Stimulated activated CD8-positive, alpha-beta memory T cell treated with anti-CD3 and anti-CD28 coated beads, Interleukin-15, amount 100 ng/mL, for 24 hours (primary cell): ENCODE results near the gene TRNP1.
"Not testable (repeated sequence)": the region's sequence is repeated elsewhere in the genome, so short reads cannot be mapped to it uniquely, and the experiment has no call there.

ENCODE experiments used
- DNase-seq: peaks from one replicate; pipeline ENCODE4 v3.0.0-alpha.2; 2020; ENCODE audit warnings: low read depth

Gene TRNP1, protein sequence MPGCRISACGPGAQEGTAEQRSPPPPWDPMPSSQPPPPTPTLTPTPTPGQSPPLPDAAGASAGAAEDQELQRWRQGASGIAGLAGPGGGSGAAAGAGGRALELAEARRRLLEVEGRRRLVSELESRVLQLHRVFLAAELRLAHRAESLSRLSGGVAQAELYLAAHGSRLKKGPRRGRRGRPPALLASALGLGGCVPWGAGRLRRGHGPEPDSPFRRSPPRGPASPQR

DNA sequence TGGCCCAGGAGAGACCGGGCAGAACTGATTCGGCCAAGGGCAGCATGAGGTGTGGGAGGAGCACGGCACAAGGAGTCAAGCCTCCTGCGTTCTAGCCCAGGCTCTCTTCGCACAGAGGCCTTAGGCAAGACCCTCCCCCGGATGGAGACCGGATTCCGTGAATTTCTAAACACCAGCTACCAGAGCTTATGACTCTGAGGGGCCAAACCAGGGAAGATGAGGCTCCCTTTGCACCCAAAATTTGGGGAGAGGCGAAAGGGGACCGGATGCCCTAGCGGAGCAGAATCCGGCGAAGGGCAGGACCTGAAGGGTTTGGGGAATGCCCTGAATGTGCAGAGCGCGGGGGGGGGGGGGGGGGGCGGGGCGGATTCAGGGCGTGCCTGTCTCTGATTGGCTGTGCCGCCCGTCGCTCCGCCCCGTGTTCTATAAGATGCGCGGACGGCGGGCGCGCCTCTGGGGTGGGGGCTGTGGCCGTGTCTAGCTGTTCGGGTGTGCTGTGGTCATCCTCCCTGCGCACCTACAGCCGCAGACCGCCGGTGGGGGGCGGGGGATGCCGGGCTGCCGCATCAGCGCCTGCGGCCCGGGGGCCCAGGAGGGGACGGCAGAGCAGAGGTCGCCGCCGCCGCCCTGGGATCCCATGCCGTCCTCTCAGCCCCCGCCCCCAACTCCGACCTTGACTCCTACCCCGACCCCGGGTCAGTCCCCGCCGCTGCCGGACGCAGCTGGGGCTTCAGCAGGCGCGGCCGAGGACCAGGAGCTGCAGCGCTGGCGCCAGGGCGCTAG, at the start of gene TRNP1:
TSS of gene TRNP1 (plus strand) at position 456 of the 783 bp plus-strand sequence. CDS start at position 551, 95 bp downstream.
- peak; percentile 42 for DNase-seq

DNA sequence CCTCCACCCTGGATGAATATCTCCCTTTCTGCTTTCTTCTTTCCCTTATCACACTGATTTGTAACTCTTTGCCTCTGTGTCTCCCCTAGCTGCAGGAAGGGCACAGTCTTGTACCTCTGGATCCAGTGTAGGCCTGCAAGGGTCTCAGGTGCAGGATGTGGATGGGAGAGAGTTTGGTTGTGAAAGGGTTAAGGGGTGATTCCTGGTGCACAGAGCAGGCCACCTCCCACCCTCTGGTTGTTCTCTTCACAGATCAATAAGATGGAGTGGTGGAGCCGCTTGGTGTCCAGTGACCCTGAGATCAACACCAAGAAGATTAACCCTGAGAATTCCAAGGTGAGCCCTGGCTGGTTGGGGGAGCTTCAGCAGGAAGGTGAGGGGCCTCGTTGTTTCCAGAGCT, 48.4 kb upstream of the TRNP1 start:
- no peak for DNase-seq

DNA sequence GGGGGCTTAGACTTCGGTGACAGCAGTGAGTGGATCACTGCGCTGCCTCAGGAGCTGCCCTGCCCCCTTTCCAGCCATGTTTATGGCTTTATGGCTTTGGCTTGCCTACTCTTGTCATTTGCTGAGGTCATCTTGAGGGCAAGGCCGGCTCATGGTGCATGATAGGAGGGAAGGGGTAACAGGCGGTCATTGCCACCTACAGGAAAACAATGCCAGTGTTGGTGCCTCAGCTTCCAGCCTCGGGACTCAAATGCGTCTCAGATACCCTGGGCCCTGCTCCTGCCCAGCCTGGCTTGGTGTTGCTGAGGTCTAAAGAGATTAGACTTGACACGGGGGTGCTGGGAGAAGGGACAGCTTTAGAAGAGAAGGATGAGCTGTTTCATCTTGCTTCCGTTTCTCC, 47.8 kb upstream of the TRNP1 start:
- DNase-seq = no peak

DNA sequence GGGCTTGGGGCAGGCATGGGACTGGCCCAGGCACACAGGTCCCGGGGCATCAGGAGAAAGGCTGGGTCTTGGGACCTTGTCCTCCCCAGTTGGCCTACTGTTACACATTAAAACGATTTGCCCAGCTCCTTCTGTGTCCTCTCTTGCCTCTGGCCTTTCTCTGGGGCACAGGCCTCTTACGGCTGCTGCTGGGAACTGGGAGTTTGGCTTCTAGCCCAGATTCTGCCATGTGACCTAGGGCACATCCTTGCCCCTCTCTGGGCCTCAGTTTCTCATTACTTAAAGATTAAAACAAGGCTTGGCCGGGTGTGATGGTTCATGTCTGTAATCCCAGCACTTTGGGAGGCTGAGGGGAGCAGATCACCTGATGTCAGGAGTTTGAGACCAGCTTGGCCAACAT, 47.2 kb upstream of the TRNP1 start:
- DNase-seq = no peak

DNA sequence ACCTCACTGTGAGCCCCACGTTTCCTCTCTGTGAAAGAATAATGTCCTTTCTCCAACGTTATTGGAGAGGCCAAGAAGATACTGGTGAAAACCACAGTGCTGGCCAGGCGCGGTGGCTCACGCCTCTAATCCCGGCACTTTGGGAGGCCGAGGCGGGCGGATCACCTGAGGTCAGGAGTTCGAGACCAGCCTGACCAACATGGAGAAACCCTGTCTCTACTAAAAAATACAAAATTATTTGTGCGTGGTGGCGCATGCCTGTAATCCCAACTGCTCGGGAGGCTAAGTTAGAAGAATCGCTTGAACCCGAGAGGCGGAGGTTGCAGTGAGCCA, 44.8 kb upstream of the TRNP1 start:
- DNase-seq = not testable (repeated sequence)

DNA sequence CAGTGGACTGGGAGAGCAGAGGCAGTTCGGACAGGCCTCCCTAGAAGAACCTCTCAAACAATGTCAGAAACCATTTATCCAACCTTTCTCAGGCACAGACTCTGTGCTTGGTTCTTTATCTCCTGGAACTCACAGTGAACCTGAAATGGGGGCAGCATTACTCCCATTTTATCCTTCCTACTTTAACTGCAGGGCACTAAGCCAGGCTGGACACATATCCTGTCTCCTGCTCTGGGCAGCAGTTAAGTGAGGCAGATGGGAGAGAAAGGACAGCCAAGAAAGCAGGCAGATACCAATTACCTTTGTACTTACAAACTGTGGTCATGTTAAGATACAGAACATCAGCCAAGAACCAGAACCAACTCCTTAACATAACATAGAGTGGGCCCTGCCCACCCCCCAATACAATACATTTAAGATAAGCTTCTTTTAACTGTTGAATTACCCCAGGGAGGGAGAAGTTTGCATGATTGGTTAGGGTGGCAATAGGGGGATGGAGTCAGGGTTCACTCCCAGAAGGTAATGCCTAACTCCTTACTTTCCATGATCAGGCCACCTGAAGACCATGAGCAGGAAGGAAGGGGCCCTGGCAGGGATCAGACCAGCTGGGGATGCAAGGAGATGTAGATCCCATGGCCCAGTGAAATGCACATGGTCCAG, 44.1 kb upstream of the TRNP1 start:
- no peak for DNase-seq

DNA sequence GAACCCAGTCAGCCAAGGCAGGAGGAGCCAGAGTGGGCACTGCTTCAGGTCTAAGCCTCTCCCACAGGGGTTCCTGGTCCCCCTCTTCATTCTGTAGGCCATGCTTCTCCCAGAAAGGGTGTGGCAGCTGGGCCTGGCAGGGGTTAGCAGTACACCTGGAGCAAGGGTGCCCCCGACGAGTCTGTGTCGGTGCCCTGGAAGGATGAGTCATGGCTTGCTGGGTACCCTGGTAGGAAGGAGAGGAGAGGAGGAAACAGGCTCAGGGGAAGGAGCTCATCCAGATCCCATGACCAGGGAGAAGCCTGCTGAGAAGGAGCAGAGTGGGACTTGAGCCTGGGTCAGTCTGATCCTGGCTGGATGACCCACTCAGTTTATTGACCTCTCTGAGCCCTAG, 43.6 kb upstream of the TRNP1 start:
- DNase-seq = no peak

DNA sequence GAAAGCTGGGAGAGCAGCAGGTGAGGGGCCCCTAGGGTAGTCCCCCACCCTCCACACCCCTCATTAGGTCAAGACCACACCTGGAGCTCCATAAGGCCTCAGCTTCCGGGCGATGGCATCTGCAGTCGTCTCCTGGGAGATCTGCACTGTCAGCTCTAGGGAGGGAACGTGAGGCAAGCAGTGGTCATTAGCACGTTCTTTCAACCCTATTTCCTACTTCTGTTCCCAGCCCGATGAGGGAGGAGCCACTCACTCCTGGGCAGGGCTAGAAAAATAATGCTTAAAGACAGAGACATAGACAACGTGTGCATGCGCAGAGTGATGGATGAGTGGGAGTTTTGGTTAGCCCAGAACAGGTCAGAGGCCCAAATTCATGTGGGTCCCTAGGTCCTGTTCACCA, 42.9 kb upstream of the TRNP1 start:
- no peak for DNase-seq

DNA sequence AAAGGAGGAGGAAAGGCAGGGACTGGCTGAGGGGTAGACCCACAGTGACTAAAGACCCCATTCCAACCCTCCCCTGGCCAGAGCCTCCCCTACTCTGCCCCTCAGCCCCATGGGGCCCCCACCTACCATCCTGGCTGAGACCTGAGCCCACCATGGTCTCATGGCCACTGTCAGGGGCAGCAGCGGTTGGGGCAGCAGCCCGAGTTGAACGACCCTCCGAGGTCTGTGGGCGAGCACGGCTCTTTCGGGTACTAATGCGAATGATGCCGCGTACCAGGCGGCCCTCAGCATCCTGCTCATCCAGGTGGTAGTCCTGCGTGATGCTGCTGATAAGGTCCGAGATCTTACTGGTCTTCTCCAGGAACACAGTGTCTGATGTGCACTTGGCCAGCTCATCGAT, 42.3 kb upstream of the TRNP1 start:
- DNase-seq = no peak

DNA sequence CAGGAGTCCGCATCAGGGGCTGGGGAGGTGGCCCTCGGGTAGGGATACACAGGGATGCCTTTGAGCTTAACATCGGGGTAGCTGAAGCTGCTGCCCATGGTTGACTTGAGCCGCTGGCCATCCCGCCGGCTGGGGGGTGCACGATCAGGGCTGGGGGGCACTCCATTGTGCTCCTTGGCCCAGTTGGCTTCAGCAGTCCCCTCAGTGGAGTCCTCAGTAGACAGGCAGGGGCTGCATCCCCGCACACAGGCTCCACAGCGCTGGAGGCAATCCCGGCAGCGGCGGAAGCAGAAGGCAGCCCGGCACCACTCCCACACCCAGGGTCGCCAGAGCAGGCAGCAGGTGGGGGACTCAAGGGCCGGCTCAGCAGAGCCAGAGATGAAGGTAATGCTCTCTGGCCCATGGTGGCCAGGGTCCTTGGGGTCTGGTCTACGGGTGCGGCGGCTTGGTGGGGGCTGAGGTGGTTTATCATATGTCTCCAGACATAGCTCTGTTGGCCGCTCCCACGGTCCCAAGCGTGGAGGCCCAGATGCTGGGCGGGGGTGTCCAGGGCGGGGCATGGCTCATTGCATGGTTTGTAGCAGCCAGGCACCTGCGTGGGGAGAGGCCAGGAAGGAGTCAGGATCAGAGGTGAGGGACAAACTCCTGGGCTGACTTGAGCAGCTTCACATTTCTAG, 41.5 kb upstream of the TRNP1 start:
- no peak for DNase-seq

DNA sequence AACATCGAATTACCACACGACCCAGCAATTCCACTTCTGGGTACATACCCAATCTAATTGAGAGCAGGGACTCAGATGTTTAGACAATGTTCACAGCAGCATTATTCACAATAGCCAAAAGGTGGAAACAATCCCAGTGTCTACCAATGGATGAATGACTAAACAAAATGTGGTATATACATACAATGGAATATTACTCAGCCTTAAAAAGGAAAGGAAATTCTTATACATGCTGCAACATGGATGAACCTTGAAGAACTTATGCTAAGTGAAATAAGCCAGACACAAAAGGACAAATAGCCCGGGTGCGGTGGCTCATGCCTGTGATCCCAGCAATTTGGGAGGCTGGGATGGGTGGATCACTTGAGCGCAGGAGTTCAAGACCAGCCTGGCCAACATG, 40.1 kb upstream of the TRNP1 start:
- no peak for DNase-seq

DNA sequence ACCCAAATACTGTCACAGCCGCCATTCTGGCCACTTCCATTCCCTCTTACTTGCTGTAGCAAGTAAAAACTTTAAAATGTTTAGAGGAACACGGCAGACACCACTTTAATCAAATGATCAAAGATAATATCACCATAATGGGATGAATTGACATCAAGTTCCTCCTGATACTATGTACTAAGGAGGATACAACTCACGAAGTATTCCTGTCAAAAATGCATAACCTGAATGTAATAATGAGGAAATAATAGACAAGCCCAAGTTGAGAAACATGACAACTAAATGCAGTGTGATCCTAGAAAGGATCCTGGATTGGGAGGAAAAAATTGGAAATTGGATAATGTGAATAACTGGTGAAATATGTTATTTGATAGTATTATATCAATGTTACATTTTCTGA, 37.2 kb upstream of the TRNP1 start:
- no peak for DNase-seq

DNA sequence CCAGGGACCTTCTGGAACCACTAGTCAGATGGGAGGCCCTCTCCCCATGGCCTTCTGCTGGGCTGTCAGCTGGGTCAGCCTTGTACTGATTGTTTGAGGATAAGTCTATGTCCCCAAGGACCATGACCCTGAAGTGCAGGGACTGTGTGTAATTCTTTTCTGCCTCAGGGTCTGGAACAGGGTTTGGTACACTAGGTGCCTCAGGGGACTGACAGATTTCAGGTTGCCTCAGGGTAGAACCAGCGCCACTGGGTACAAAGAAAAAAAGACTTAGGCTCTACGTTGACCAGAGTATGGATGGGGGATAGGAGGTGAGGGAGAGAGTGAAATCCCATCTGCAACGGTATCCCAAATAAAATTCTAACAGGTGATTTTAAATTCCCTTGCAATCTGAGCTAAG, 36.2 kb upstream of the TRNP1 start:
- no peak for DNase-seq

DNA sequence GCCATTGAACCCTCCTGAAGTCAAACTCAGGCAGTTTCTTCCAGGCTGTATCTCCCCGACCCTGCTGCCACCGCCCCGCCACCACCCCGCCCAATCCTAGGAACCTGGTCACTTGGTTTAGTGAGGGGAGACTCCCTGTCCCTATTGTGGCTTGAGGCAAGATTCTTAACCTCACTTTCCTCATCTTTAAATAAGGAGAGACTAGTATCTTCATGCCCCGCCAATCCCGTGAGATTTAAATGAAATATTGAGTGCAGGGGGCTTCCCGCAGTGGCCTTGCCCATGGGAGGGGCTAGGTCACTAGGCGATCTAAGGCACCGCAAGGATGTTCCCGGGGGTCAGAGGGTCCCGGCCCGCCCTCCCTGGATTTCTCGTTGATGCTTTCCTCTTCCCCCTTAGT, 34.2 kb upstream of the TRNP1 start:
- DNase-seq = no peak

DNA sequence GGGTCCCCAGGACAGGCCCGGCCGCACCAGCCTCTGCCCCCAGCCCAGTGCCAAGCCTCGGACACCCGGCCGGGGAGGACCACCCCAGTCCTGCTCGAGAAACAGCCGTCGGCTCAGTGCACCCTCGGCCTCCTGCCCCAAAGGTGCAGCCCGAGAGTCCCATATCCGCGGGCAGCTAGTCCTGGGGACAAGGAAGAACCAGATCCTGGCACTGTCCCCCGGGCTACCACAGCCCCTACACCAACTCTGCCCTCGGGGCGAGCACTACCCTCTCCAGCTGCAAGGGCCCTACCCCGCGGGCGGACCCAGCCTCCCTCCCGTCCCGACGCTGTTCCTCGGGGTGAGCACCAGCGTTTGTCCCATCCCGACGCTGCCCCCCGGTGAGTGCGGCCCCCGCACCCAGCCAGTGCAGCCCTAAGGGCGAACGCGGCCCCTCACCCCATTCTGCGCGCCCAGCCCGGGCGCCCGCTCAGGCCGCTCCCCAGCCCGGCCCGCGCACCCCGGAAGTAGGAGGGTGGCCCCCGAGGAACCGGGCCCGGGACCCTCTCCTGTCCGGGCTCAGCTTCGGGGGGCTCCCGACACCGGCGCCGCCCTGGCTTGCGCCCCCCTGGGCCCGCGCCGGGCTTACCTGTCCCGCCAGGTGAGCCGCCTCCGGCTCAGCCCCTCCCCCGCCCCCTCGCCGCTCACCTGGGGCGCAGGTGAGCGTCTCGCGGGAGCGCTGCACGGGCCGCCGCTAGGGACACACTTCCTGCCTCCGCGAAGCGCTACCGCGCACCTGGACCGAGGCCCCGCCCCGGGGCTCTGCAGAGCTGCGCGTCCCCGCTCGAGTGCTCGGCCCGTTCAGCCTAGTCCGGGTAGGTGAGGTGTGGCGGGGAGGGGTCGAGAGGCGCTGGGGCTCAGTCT, 33.5 kb upstream of the TRNP1 start, which contains the start of gene KDF1:
TSS of gene KDF1 (minus strand) at position 747 of the 903 bp plus-strand sequence. CDS start 8,088 bp downstream, outside the sequence.
- DNase-seq = no peak

DNA sequence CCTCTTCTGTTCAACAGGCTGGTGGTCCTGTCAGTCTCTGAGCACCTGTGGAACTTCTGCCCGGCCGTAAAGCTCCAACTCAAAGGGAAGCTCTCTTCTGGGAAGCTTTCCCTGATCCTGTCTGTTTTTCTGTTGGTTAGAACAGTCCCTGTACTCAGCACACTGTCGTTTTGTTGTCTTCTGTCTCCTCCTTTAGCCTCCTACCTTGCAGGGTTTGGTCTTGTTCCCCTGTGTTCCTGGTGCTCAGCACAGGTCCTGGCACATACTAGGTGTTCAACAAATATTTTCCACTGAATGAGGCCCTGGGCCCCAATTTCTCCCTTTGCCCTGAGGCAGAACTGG, 32.9 kb upstream of the TRNP1 start:
- DNase-seq = no peak

DNA sequence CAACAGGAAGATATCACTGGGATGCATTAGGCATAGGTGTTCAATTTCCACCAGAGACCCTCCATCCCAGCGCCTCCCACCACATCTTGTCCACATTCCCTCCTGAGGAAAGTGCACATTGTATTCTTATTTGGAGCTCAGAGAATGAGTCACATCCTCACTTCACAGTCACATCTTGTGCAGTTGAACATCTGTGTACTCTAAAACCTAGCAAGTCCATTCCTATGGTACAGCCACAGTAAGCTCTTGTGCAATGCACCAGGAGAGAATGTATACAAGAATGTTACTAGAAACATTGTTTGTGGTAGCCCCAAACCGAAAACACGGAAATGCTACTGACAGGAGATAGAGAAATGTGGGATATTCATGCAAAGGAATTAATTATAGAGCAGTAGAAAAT, 31.7 kb upstream of the TRNP1 start:
- DNase-seq = no peak

DNA sequence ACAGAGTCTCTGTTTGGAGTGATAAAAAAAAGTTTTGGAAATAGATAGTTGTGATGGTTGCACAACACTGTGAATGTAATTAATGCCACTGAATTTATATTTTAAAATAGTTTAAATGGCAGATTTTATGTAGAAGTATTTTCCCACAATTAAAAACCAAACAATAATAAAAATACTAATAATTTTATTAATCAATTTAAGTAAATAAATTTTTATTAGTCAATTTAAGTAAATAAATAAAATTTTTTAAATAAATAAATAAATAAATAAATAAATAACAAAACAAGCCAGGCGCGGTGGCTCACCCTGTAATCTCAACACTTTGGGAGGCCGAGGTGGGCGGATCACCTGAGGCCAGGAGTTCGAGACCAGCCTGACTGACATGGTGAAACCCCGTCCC, 28.3 kb upstream of the TRNP1 start:
- no peak for DNase-seq

DNA sequence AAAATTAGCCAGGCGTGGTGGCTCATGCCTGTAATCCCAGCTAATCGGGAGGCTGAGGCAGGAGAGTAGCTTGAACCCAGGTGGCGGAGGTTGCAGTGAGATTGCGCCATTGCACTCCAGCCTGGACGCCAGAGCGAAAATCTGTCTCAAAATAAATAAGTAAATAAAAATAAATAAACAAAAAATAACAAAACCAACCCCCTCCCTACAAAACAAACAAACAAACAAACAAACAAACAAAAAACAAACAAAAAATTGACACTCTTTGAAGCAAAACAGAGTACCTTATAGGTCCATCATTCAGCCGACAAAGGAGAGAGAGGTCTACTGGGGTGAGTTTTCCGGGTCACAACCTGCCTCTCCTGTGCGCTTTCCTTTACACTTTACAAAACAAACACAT, 27.9 kb upstream of the TRNP1 start:
- no peak for DNase-seq

DNA sequence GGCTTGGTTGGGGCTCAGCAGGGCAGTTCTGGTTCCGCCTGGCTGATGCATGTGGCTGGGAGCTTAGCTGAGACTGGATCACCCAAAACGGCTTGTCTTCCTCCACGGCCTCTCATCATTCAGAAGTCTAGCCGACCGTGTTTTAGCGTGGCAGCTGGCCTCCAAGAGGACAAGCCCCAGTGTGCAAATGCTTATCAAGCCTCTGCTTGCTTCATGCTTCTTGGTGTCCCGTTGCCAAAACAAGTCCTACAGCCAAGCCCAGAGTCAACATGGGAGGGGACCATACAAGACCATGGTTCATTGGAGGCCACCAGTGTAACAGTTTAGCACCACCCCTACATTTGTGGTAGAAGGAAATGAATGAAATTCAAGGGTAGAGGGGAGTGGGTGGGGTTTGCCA, 22.7 kb upstream of the TRNP1 start:
- no peak for DNase-seq

DNA sequence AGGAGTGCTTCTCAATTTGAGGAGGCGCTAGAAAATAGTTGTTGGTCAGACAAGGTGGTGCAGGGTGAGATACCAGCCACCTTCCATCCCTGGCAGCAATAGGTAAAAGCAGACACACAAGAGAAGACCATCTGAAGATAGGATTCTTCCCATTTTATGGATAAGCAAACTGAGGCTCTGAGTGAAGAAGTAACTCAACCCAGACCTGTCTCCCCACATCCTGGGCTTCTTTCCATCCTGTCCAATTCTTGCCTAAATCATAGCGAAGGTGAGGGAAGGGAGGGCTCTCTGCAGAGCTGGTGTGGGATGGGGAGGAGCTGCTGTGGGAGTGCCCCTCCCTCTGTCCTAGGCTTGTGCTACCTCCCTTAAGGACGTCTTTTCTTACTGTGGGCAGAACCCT, 21.9 kb upstream of the TRNP1 start:
- DNase-seq = no peak

DNA sequence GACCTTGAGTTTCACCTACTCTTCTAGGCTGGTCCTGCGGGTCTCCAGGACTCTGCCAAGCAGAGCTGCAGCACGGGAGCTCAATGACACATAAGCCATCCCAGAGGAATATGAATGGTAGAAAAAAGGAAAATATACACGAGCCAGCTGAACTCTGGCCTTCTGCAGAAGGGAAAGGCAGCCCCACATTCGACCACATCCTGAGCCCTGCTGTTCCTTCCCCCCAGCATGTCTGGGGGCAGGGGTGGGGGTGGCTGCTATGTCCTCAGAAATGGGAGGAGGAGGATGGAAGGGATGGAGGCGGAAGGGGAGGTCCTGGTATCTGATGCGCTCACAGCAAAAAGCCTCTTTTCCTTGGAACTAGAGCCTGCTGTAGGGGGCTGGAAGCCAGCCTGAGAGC, 21.1 kb upstream of the TRNP1 start:
- no peak for DNase-seq
